Esophagus squamous epithelium (tissue), 5 donors: ENCODE results near the gene LPAR3. TPM values are rescaled to one million over a fixed set of nuclear protein-coding genes. Genes with fewer than 3 reads are reported as not detected.

Experiments used
- DNase-seq: peaks from one replicate; lab custom pipeline; 2025; lab: John Stamatoyannopoulos, UW
- H3K27ac ChIP-seq, 4 donors: fragments of 200-600 bp; sonication (generic); one replicate each; pipeline ENCODE4 v1.5.1; 2016 to 2019; ENCODE audit warnings: mild to moderate bottlenecking in 1 of 4
- H3K27me3 ChIP-seq, 4 donors: fragments of 200-600 bp; sonication (generic); 1 replicate in 3 of 4; 2 replicates in 1 of 4; pipeline versions ENCODE4 v1.5.1 to v1.6.0; 2017 to 2021; ENCODE audit warnings: antibody characterized with exemption in 1 of 4
- H3K36me3 ChIP-seq, 3 donors: fragments of 200-600 bp; sonication (generic); one replicate each; pipeline ENCODE4 v1.5.1; 2016 to 2019
- H3K4me1 ChIP-seq, 3 donors: fragments of 200-600 bp; sonication (generic); one replicate each; pipeline ENCODE4 v1.5.1; 2017 to 2019
- H3K4me3 ChIP-seq, 4 donors: fragments of 200-600 bp; sonication (generic); 1 replicate in 3 of 4; 2 replicates in 1 of 4; pipeline ENCODE4 v1.5.1; 2016 to 2019; ENCODE audit warnings: mild to moderate bottlenecking in 2 of 4, moderate library complexity in 1 of 4
- H3K9me3 ChIP-seq, 3 donors: fragments of 200-600 bp; sonication (generic); one replicate each; pipeline ENCODE4 v1.5.1; 2016 to 2019
- POLR2A ChIP-seq, 4 donors: fragments of 450-650 bp; IDR thresholded peaks; one replicate each; pipeline ENCODE4 v1.6.1; 2017; ENCODE audit warnings: antibody characterized with exemption in 4 of 4, mild to moderate bottlenecking in 4 of 4, moderate library complexity in 3 of 4
- WGBS, 2 donors: methylation state at CpG; one replicate each; pipeline ENCODE4 v1.1.5; 2018; 5-methylcytosine and 5-hydroxymethylcytosine counted together
- intact Hi-C: fragments of 100-400 bp; cut with DNase I; formaldehyde crosslinking; loops from one replicate; pipeline ENCODE4 v1.15.0; 2022
- total RNA-seq, 4 donors: library from RNA; depleted of rRNA; stranded (reverse); fragments of >200 nt; gene quantifications; one replicate each; pipeline ENCODE4 v1.1.0, GENCODE V29; 2016
- TF ChIP-seq, protein P1 (sequence below), 6 experiments: fragments of 450-650 bp in 4 of 6; fragments of 200-600 bp in 2 of 6; sonication (generic) in 2 of 6; IDR thresholded peaks; one replicate each; pipeline ENCODE4 v1.5.1; 2016 to 2019; ENCODE audit warnings: antibody characterized with exemption in 6 of 6, mild to moderate bottlenecking in 4 of 6, moderate library complexity in 4 of 6
- donor health status: DM: yes; HTN: yes; CAD: no.

The LPAR3 gene
- total RNA-seq, 4 donors from 2014 or later: 14.9 to 27.1 (median 19.5) TPM

DNA sequence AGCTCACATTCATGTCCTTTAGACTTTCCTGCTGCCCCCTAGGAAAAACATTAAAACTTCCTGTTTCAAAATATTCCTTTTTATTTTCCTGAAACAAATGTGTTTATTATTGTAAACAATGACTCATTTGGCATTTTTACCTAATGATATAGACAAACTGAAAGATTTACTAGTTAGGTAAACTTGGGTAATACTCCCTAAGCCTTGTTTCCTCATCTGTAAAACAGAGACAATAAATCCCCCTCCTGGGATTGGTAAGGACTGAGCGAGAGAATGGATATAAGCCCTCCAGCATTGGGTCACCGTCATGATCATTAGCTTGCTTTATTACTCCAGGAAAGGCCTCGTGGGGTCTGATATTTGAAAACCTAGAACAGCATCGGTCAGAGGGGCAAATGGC is 59.8 kb downstream of the LPAR3 start:
- intact Hi-C loops: no loop called here
- no peaks in the 10 kb centered on the region for H3K27me3 ChIP-seq
- H3K36me3 ChIP-seq: no peaks in the 10 kb centered on the region
- no peaks in the 10 kb centered on the region for H3K9me3 ChIP-seq
- peak overlapping the region in 2 of 4 donors; percentile 28 to 87 for H3K27ac ChIP-seq
- H3K4me3 ChIP-seq: no peak overlapping the region
- TF ChIP-seq, protein P1, sequence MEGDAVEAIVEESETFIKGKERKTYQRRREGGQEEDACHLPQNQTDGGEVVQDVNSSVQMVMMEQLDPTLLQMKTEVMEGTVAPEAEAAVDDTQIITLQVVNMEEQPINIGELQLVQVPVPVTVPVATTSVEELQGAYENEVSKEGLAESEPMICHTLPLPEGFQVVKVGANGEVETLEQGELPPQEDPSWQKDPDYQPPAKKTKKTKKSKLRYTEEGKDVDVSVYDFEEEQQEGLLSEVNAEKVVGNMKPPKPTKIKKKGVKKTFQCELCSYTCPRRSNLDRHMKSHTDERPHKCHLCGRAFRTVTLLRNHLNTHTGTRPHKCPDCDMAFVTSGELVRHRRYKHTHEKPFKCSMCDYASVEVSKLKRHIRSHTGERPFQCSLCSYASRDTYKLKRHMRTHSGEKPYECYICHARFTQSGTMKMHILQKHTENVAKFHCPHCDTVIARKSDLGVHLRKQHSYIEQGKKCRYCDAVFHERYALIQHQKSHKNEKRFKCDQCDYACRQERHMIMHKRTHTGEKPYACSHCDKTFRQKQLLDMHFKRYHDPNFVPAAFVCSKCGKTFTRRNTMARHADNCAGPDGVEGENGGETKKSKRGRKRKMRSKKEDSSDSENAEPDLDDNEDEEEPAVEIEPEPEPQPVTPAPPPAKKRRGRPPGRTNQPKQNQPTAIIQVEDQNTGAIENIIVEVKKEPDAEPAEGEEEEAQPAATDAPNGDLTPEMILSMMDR (IDR thresholded peaks at IDR 0.05): no peak
- no peak for TF ChIP-seq POLR2A (IDR thresholded peaks at IDR 0.05)
- 54 to 65% methylated on average over 4 of the region's 4 CpGs for WGBS, 2 donors
- peaks cover 0 to 27% (median 0%) of the 10 kb centered on the region in 3 donors for H3K4me1 ChIP-seq
- DNase-seq: no peak

- 84 to 85% methylated on average over 5 of the region's 5 CpGs for WGBS, 2 donors
- Histone ChIP-seq H3K9me3 (no peaks in the 10 kb centered on the region), H3K36me3 (no peaks in the 10 kb centered on the region), H3K4me1 (peaks cover 0 to 19% (median 0%) of the 10 kb centered on the region in 3 donors), H3K4me3 (no peak overlapping the region), H3K27me3 (no peaks in the 10 kb centered on the region), H3K27ac (no peak overlapping the region)
- no peak for TF ChIP-seq POLR2A (IDR thresholded peaks at IDR 0.05)
- TF ChIP-seq, protein P1 (IDR thresholded peaks at IDR 0.05): no peak
- intact Hi-C loops: no loop called here
- DNase-seq: no peak
These were observed 62.9 kb downstream of the LPAR3 start for GRCh38 chr1:84830136-84830535.

DNA sequence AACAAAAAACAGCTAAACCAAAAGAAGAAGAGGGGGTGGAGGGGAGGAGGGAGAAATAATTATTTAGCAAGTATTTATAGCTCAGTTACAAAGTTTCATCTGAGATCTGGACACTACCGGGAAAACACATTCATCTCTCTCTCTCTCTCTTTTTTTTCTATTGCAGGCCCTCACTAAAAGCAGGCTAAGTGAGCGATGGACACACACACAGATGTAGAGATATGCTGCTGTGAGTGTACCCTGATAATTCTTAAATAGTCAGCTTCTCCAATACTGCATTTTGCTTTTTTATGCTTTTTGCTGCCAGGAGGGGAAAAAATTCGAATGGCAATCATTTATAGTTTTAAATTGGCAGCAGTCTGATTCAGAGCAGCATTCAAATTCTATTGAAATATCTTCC is 65.0 kb downstream of the LPAR3 start:
- Histone ChIP-seq H3K27ac (no peak overlapping the region), H3K4me3 (no peak overlapping the region), H3K36me3 (no peaks in the 10 kb centered on the region), H3K27me3 (no peaks in the 10 kb centered on the region), H3K9me3 (no peaks in the 10 kb centered on the region), H3K4me1 (no peaks in the 10 kb centered on the region)
- TF ChIP-seq, protein P1 (IDR thresholded peaks at IDR 0.05): no peak
- no peak for TF ChIP-seq POLR2A (IDR thresholded peaks at IDR 0.05)
- intact Hi-C loops: no loop called here
- WGBS, 2 donors: 65 to 70% methylated on average over 3 of the region's 3 CpGs
- no peak for DNase-seq

GRCh38 chr1:84827555-84827954 is 65.5 kb downstream of the LPAR3 start:
- H3K4me3 ChIP-seq: no peak overlapping the region
- H3K9me3 ChIP-seq: no peaks in the 10 kb centered on the region
- 81 to 86% methylated on average over 3 of the region's 3 CpGs for WGBS, 2 donors
- no peaks in the 10 kb centered on the region for H3K4me1 ChIP-seq
- TF ChIP-seq, protein P1 (IDR thresholded peaks at IDR 0.05): no peak
- no peak for TF ChIP-seq POLR2A (IDR thresholded peaks at IDR 0.05)
- H3K27me3 ChIP-seq: no peaks in the 10 kb centered on the region
- DNase-seq: no peak
- intact Hi-C loops: no loop called here
- H3K27ac ChIP-seq: no peak overlapping the region
- no peaks in the 10 kb centered on the region for H3K36me3 ChIP-seq

- no peaks in the 10 kb centered on the region for H3K9me3 ChIP-seq
- no peak overlapping the region for H3K4me3 ChIP-seq
- H3K4me1 ChIP-seq: no peaks in the 10 kb centered on the region
- TF ChIP-seq POLR2A (IDR thresholded peaks at IDR 0.05): no peak
- TF ChIP-seq, protein P1 (IDR thresholded peaks at IDR 0.05): no peak
- H3K27me3 ChIP-seq: no peaks in the 10 kb centered on the region
- intact Hi-C loops: no loop called here
- WGBS, 2 donors: 62 to 83% methylated on average over 2 to 3 of the region's 3 CpGs
- no peaks in the 10 kb centered on the region for H3K36me3 ChIP-seq
- DNase-seq: no peak
- no peak overlapping the region for H3K27ac ChIP-seq
These were observed 67.8 kb downstream of the LPAR3 start for GRCh38 chr1:84825161-84825560.
